ENCODE measurements around the gene LAMA5.

GRCh38 chr20:62263396-62263795 lies 103.7 kb downstream of the LAMA5 start:
- no peak for TF ChIP-seq CTCF (IDR thresholded peaks at IDR 0.05; ENCODE audit: borderline replicate concordance, extremely low read depth, low read length, poor library complexity, severe bottlenecking)
- no peak for TF ChIP-seq EZH2 (IDR thresholded peaks at IDR 0.05; ENCODE audit: borderline replicate concordance, low read depth, low read length, severe bottlenecking)
